Hematopoietic multipotent progenitor cell treated with erythropoietin and hydrocortisone succinate and interleukin-3 and kit ligand, for 6 days (in vitro differentiated cells): ENCODE measurements around the gene C11orf91.
"Not testable (repeated sequence)": the region's sequence is repeated elsewhere in the genome, so short reads cannot be mapped to it uniquely, and the experiment has no call there.

ENCODE experiments used
- DNase-seq: peaks from one replicate; pipeline ENCODE4 v3.0.0-alpha.2; 2015

The C11orf91 gene

GRCh38 chr11:33721426-33721825 lies 20.8 kb upstream of the C11orf91 start:
- no peak for DNase-seq

GRCh38 chr11:33719587-33719986 lies 19.0 kb upstream of the C11orf91 start:
- no peak for DNase-seq

GRCh38 chr11:33718440-33718839 lies 17.8 kb upstream of the C11orf91 start:
- no peak for DNase-seq

- peak; percentile 70 for DNase-seq
Measured at GRCh38 chr11:33716243-33716642, 15.6 kb upstream of the C11orf91 start.

- DNase-seq: no peak
Measured at GRCh38 chr11:33713856-33714398, 13.3 kb upstream of the C11orf91 start.

GRCh38 chr11:33713151-33713855 lies 12.7 kb upstream of the C11orf91 start:
- DNase-seq: peak; percentile 67

GRCh38 chr11:33712436-33712835 lies 11.8 kb upstream of the C11orf91 start:
- no peak for DNase-seq

GRCh38 chr11:33709466-33709865 lies 8.8 kb upstream of the C11orf91 start:
- no peak for DNase-seq

- DNase-seq: no peak
Measured at GRCh38 chr11:33708985-33709384, 8.4 kb upstream of the C11orf91 start.

- DNase-seq: not testable (repeated sequence)
Measured at GRCh38 chr11:33707831-33708230, 7.2 kb upstream of the C11orf91 start.

- DNase-seq: no peak
Measured at GRCh38 chr11:33706966-33707365, 6.3 kb upstream of the C11orf91 start.

- DNase-seq: no peak
Measured at GRCh38 chr11:33706546-33706945, 5.9 kb upstream of the C11orf91 start.

- no peak for DNase-seq
Measured at GRCh38 chr11:33704240-33705002, 3.8 kb upstream of the C11orf91 start.

GRCh38 chr11:33703788-33704187 lies 3.2 kb upstream of the C11orf91 start:
- no peak for DNase-seq

- no peak for DNase-seq
Measured at GRCh38 chr11:33703234-33703633, 2.6 kb upstream of the C11orf91 start.

GRCh38 chr11:33701302-33702230 lies 940 bp upstream of the C11orf91 start:
- DNase-seq: no peak

GRCh38 chr11:33700063-33700501 lies 544 bp downstream of the C11orf91 start:
- DNase-seq: no peak

GRCh38 chr11:33699515-33700062 lies 1.0 kb downstream of the C11orf91 start:
- DNase-seq: no peak

GRCh38 chr11:33698921-33699320 lies 1.7 kb downstream of the C11orf91 start:
- DNase-seq: no peak

- DNase-seq: no peak
Measured at GRCh38 chr11:33697997-33698396, 2.6 kb downstream of the C11orf91 start.

GRCh38 chr11:33696931-33697638 lies 3.5 kb downstream of the C11orf91 start:
- DNase-seq: no peak

- DNase-seq: no peak
Measured at GRCh38 chr11:33696411-33696810, 4.2 kb downstream of the C11orf91 start.
